Measurements from ENCODE around the gene RTN4RL2.

The RTN4RL2 gene

GRCh38 chr11:57424792-57425564 lies 35.4 kb upstream of the RTN4RL2 start:
- H3K27ac ChIP-seq (ENCODE audit: low read depth, low read length, severe bottlenecking): peak overlapping the region; percentile 57

GRCh38 chr11:57425565-57426438 lies 34.5 kb upstream of the RTN4RL2 start:
- 90% methylated on average over 11 to 12 of the region's 15 CpGs for WGBS, 2 experiments (ENCODE audit: insufficient coverage in 2 of 2)
- Histone ChIP-seq H3K36me3 (ENCODE audit: control insufficient read depth, insufficient read depth, low read length) (peaks cover 15% of the 10 kb centered on the region), H3K4me1 (ENCODE audit: control insufficient read depth, insufficient read depth, low read length, poor library complexity, severe bottlenecking) (peaks cover 32% of the 10 kb centered on the region), H3K27ac (ENCODE audit: low read depth, low read length, severe bottlenecking) (no peak overlapping the region), H3K9me3 (ENCODE audit: control insufficient read depth, low read length) (no peaks in the 10 kb centered on the region), H3K4me3 (ENCODE audit: extremely low read depth, insufficient read depth, low read length, poor library complexity, severe bottlenecking) (peak overlapping the region; percentile 49)

More at GRCh38 chr11:57424792-57425564, 35.4 kb upstream of the RTN4RL2 start:
- Histone ChIP-seq H3K9me3 (ENCODE audit: control insufficient read depth, low read length) (no peaks in the 10 kb centered on the region), H3K4me1 (ENCODE audit: control insufficient read depth, insufficient read depth, low read length, poor library complexity, severe bottlenecking) (peaks cover 30% of the 10 kb centered on the region), H3K36me3 (ENCODE audit: control insufficient read depth, insufficient read depth, low read length) (peaks cover 17% of the 10 kb centered on the region), H3K4me3 (ENCODE audit: extremely low read depth, insufficient read depth, low read length, poor library complexity, severe bottlenecking) (no peak overlapping the region)
- WGBS, 2 experiments (ENCODE audit: insufficient coverage in 2 of 2): 76 to 80% methylated on average over 12 to 14 of the region's 15 CpGs

- 44% methylated on average over 15 to 16 of the region's 16 CpGs for WGBS, 2 experiments (ENCODE audit: insufficient coverage in 2 of 2)
- Histone ChIP-seq H3K4me1 (ENCODE audit: control insufficient read depth, insufficient read depth, low read length, poor library complexity, severe bottlenecking) (peaks cover 33% of the 10 kb centered on the region), H3K9me3 (ENCODE audit: control insufficient read depth, low read length) (no peaks in the 10 kb centered on the region), H3K4me3 (ENCODE audit: extremely low read depth, insufficient read depth, low read length, poor library complexity, severe bottlenecking) (peak overlapping the region; percentile 49), H3K27ac (ENCODE audit: low read depth, low read length, severe bottlenecking) (no peak overlapping the region), H3K36me3 (ENCODE audit: control insufficient read depth, insufficient read depth, low read length) (peaks cover 10% of the 10 kb centered on the region)
These were observed 33.8 kb upstream of the RTN4RL2 start for GRCh38 chr11:57426439-57426928.

- Histone ChIP-seq H3K4me1 (ENCODE audit: control insufficient read depth, insufficient read depth, low read length, poor library complexity, severe bottlenecking) (peaks cover 35% of the 10 kb centered on the region), H3K36me3 (ENCODE audit: control insufficient read depth, insufficient read depth, low read length) (peaks cover 10% of the 10 kb centered on the region), H3K9me3 (ENCODE audit: control insufficient read depth, low read length) (no peaks in the 10 kb centered on the region), H3K4me3 (ENCODE audit: extremely low read depth, insufficient read depth, low read length, poor library complexity, severe bottlenecking) (peak within 1 kb of the TSS; percentile 49), H3K27ac (ENCODE audit: low read depth, low read length, severe bottlenecking) (no peak within 1 kb of the TSS)
- WGBS, 2 experiments (ENCODE audit: insufficient coverage in 2 of 2): 8 to 14% methylated on average over 22 to 38 of the region's 39 CpGs
These were observed 33.2 kb upstream of the RTN4RL2 start, which contains the start of gene SLC43A3 for GRCh38 chr11:57426929-57427726. Gene SLC43A3, minus strand, starts transcription at chr11:57427121. Its CDS starts 949 bp downstream, at chr11:57426172.

GRCh38 chr11:57427727-57428082 lies 32.6 kb upstream of the RTN4RL2 start:
- Histone ChIP-seq H3K9me3 (ENCODE audit: control insufficient read depth, low read length) (no peaks in the 10 kb centered on the region), H3K4me3 (ENCODE audit: extremely low read depth, insufficient read depth, low read length, poor library complexity, severe bottlenecking) (no peak overlapping the region), H3K36me3 (ENCODE audit: control insufficient read depth, insufficient read depth, low read length) (peaks cover 7% of the 10 kb centered on the region), H3K4me1 (ENCODE audit: control insufficient read depth, insufficient read depth, low read length, poor library complexity, severe bottlenecking) (peaks cover 41% of the 10 kb centered on the region), H3K27ac (ENCODE audit: low read depth, low read length, severe bottlenecking) (no peak overlapping the region)
- 93 to 96% methylated on average over 6 to 7 of the region's 8 CpGs for WGBS, 2 experiments (ENCODE audit: insufficient coverage in 2 of 2)

- H3K9me3 ChIP-seq (ENCODE audit: control insufficient read depth, low read length): no peaks in the 10 kb centered on the region
- peaks cover 7% of the 10 kb centered on the region for H3K36me3 ChIP-seq (ENCODE audit: control insufficient read depth, insufficient read depth, low read length)
- H3K4me1 ChIP-seq (ENCODE audit: control insufficient read depth, insufficient read depth, low read length, poor library complexity, severe bottlenecking): peaks cover 41% of the 10 kb centered on the region
- no peak overlapping the region for H3K27ac ChIP-seq (ENCODE audit: low read depth, low read length, severe bottlenecking)
- H3K4me3 ChIP-seq (ENCODE audit: extremely low read depth, insufficient read depth, low read length, poor library complexity, severe bottlenecking): no peak overlapping the region
- 92 to 94% methylated on average over 4 to 5 of the region's 5 CpGs for WGBS, 2 experiments (ENCODE audit: insufficient coverage in 2 of 2)
These were observed 31.7 kb upstream of the RTN4RL2 start for GRCh38 chr11:57428643-57429042.

GRCh38 chr11:57429946-57430345 lies 30.4 kb upstream of the RTN4RL2 start:
- Histone ChIP-seq H3K4me1 (ENCODE audit: control insufficient read depth, insufficient read depth, low read length, poor library complexity, severe bottlenecking) (peaks cover 31% of the 10 kb centered on the region), H3K4me3 (ENCODE audit: extremely low read depth, insufficient read depth, low read length, poor library complexity, severe bottlenecking) (no peak overlapping the region), H3K27ac (ENCODE audit: low read depth, low read length, severe bottlenecking) (no peak overlapping the region), H3K36me3 (ENCODE audit: control insufficient read depth, insufficient read depth, low read length) (peaks cover 4% of the 10 kb centered on the region), H3K9me3 (ENCODE audit: control insufficient read depth, low read length) (no peaks in the 10 kb centered on the region)
- 29% methylated on average over 1 of the region's 4 CpGs; no CpG with 5 or more reads in 1 of the 2 experiments for WGBS, 2 experiments (ENCODE audit: insufficient coverage in 2 of 2)

GRCh38 chr11:57430952-57431351 lies 29.4 kb upstream of the RTN4RL2 start:
- Histone ChIP-seq H3K27ac (ENCODE audit: low read depth, low read length, severe bottlenecking) (no peak overlapping the region), H3K4me3 (ENCODE audit: extremely low read depth, insufficient read depth, low read length, poor library complexity, severe bottlenecking) (no peak overlapping the region), H3K4me1 (ENCODE audit: control insufficient read depth, insufficient read depth, low read length, poor library complexity, severe bottlenecking) (peaks cover 25% of the 10 kb centered on the region), H3K9me3 (ENCODE audit: control insufficient read depth, low read length) (no peaks in the 10 kb centered on the region), H3K36me3 (ENCODE audit: control insufficient read depth, insufficient read depth, low read length) (no peaks in the 10 kb centered on the region)
- WGBS, 2 experiments (ENCODE audit: insufficient coverage in 2 of 2): no CpG with 5 or more reads among the region's 1 CpG

- Histone ChIP-seq H3K4me3 (ENCODE audit: extremely low read depth, insufficient read depth, low read length, poor library complexity, severe bottlenecking) (no peak overlapping the region), H3K4me1 (ENCODE audit: control insufficient read depth, insufficient read depth, low read length, poor library complexity, severe bottlenecking) (peaks cover 16% of the 10 kb centered on the region), H3K27ac (ENCODE audit: low read depth, low read length, severe bottlenecking) (peak overlapping the region; percentile 29), H3K9me3 (ENCODE audit: control insufficient read depth, low read length) (no peaks in the 10 kb centered on the region), H3K36me3 (ENCODE audit: control insufficient read depth, insufficient read depth, low read length) (no peaks in the 10 kb centered on the region)
- 82 to 86% methylated on average over 5 of the region's 5 CpGs for WGBS, 2 experiments (ENCODE audit: insufficient coverage in 2 of 2)
These were observed 28.2 kb upstream of the RTN4RL2 start for GRCh38 chr11:57432149-57432561.

GRCh38 chr11:57432714-57433163 lies 27.6 kb upstream of the RTN4RL2 start:
- 73 to 88% methylated on average over 5 to 6 of the region's 7 CpGs for WGBS, 2 experiments (ENCODE audit: insufficient coverage in 2 of 2)

More at GRCh38 chr11:57432714-57433163, 27.6 kb upstream of the RTN4RL2 start:
- H3K9me3 ChIP-seq (ENCODE audit: control insufficient read depth, low read length): no peaks in the 10 kb centered on the region
- H3K4me3 ChIP-seq (ENCODE audit: extremely low read depth, insufficient read depth, low read length, poor library complexity, severe bottlenecking): no peak overlapping the region
- peak overlapping the region; percentile 29 for H3K27ac ChIP-seq (ENCODE audit: low read depth, low read length, severe bottlenecking)
- H3K4me1 ChIP-seq (ENCODE audit: control insufficient read depth, insufficient read depth, low read length, poor library complexity, severe bottlenecking): peaks cover 12% of the 10 kb centered on the region
- H3K36me3 ChIP-seq (ENCODE audit: control insufficient read depth, insufficient read depth, low read length): no peaks in the 10 kb centered on the region
